Progenitor cell of endocrine pancreas (in vitro differentiated cells): ENCODE results near the gene GRIP1. TPM values are rescaled to one million over a fixed set of nuclear protein-coding genes. Genes with fewer than 3 reads are reported as not detected.

Source experiments
- DNase-seq: peaks from one replicate; pipeline ENCODE4 v3.0.0; 2021; ENCODE audit warnings: low spot score; ENCODE audit not compliant: unreplicated experiment
- H3K27ac Mint-ChIP-seq: 2 replicates; pipeline ENCODE4 v1.8.0; 2021; ENCODE audit warnings: mild to moderate bottlenecking, moderate library complexity, mixed read lengths
- H3K27me3 Mint-ChIP-seq: 2 replicates; pipeline ENCODE4 v1.8.0; 2021; ENCODE audit warnings: mixed read lengths
- H3K36me3 Mint-ChIP-seq: 2 replicates; pipeline ENCODE4 v1.8.0; 2022; ENCODE audit warnings: mixed read lengths; ENCODE audit not compliant: insufficient read depth
- H3K4me1 Mint-ChIP-seq: 2 replicates; pipeline ENCODE4 v1.8.0; 2021; ENCODE audit warnings: low read depth, mixed read lengths
- H3K4me3 Mint-ChIP-seq: 2 replicates; pipeline ENCODE4 v1.8.0; 2021; ENCODE audit warnings: low read depth, mild to moderate bottlenecking, moderate library complexity, mixed read lengths
- H3K9me3 Mint-ChIP-seq: 2 replicates; pipeline ENCODE4 v1.8.0; 2021; ENCODE audit warnings: low read depth, mixed read lengths
- CTCF ChIP-seq: fragments of 200-600 bp; sonication (generic); IDR thresholded peaks from one replicate; pipeline ENCODE4 v1.5.0; 2021; ENCODE audit warnings: antibody characterized with exemption, mild to moderate bottlenecking; ENCODE audit not compliant: unreplicated experiment
- total RNA-seq: library from RNA; stranded (reverse); gene quantifications from 2 replicates; pipeline ENCODE4 v1.2.1, GENCODE V29; 2021

The GRIP1 gene
- total RNA-seq, 1 donor from 2014 or later, result 41.3 TPM

GRCh38 chr12:66667906-66668305 lies 11.0 kb downstream of the GRIP1 start:
- Mint-ChIP-seq H3K4me1 (no peaks in the 10 kb centered on the region), H3K4me3 (no peak overlapping the region), H3K9me3 (peaks cover 5% of the 10 kb centered on the region), H3K27me3 (no peaks in the 10 kb centered on the region), H3K27ac (no peak overlapping the region), H3K36me3 (no peaks in the 10 kb centered on the region)
- no peak for DNase-seq
- no peak for TF ChIP-seq CTCF

GRCh38 chr12:66666481-66666880 lies 12.4 kb downstream of the GRIP1 start:
- no peak for DNase-seq
- no peak for TF ChIP-seq CTCF
- no peak overlapping the region for H3K4me3 Mint-ChIP-seq
- no peaks in the 10 kb centered on the region for H3K36me3 Mint-ChIP-seq
- no peaks in the 10 kb centered on the region for H3K4me1 Mint-ChIP-seq
- H3K9me3 Mint-ChIP-seq, result peaks cover 5% of the 10 kb centered on the region
- H3K27me3 Mint-ChIP-seq, result no peaks in the 10 kb centered on the region
- H3K27ac Mint-ChIP-seq, result no peak overlapping the region

GRCh38 chr12:66665435-66665985 lies 13.4 kb downstream of the GRIP1 start:
- Mint-ChIP-seq H3K27me3 (no peaks in the 10 kb centered on the region), H3K4me1 (no peaks in the 10 kb centered on the region), H3K36me3 (no peaks in the 10 kb centered on the region), H3K4me3 (no peak overlapping the region), H3K27ac (no peak overlapping the region), H3K9me3 (peaks cover 5% of the 10 kb centered on the region)
- TF ChIP-seq CTCF, result no peak
- DNase-seq, result no peak

- TF ChIP-seq CTCF, result no peak
- H3K4me1 Mint-ChIP-seq, result no peaks in the 10 kb centered on the region
- no peak overlapping the region for H3K27ac Mint-ChIP-seq
- H3K36me3 Mint-ChIP-seq, result no peaks in the 10 kb centered on the region
- no peak for DNase-seq
- no peaks in the 10 kb centered on the region for H3K9me3 Mint-ChIP-seq
- no peak overlapping the region for H3K4me3 Mint-ChIP-seq
- H3K27me3 Mint-ChIP-seq, result no peaks in the 10 kb centered on the region
Observed at GRCh38 chr12:66664076-66664475, 14.8 kb downstream of the GRIP1 start.

GRCh38 chr12:66663611-66664010 lies 15.3 kb downstream of the GRIP1 start:
- H3K27ac Mint-ChIP-seq, result no peak overlapping the region
- no peak overlapping the region for H3K4me3 Mint-ChIP-seq

More at GRCh38 chr12:66663611-66664010, 15.3 kb downstream of the GRIP1 start:
- H3K36me3 Mint-ChIP-seq, result no peaks in the 10 kb centered on the region
- H3K27me3 Mint-ChIP-seq, result no peaks in the 10 kb centered on the region
- H3K9me3 Mint-ChIP-seq, result no peaks in the 10 kb centered on the region
- no peak for TF ChIP-seq CTCF
- no peaks in the 10 kb centered on the region for H3K4me1 Mint-ChIP-seq
- DNase-seq, result no peak
